ENCODE results near the gene KRT6B.
A peak's percentile ranks its signal among the peaks of the same experiment; 100 is the strongest.

GRCh38 chr12:52413782-52414345 lies 38.1 kb downstream of the KRT6B start:
- no peak for TF ChIP-seq TCF7L2 (IDR thresholded peaks at IDR 0.05; ENCODE audit: borderline replicate concordance, extremely low read depth, insufficient read depth, insufficient read length)
- TF ChIP-seq CTCF (IDR thresholded peaks at IDR 0.05 in 2 of 3, conservative IDR thresholded peaks at IDR 0.05 in 1 of 3; ENCODE audit: borderline replicate concordance in 1 of 3, insufficient read depth in 1 of 3, low read depth in 2 of 3, low read length in 2 of 3), result peak in 2 of 3 experiments; percentile 35 to 40; a peak in 3 of 6 replicates
- no peak for TF ChIP-seq ZNF274 (IDR thresholded peaks at IDR 0.05; ENCODE audit: low read depth, low read length)
- TF ChIP-seq POLR2A (IDR thresholded peaks at IDR 0.05; ENCODE audit: borderline replicate concordance, extremely low read depth, insufficient read depth, insufficient read length), result no peak
- TF ChIP-seq EZH2phosphoT487 (IDR thresholded peaks at IDR 0.05; ENCODE audit: borderline replicate concordance), result no peak
- TF ChIP-seq POLR2AphosphoS5 (IDR thresholded peaks at IDR 0.05; ENCODE audit: low read depth, low read length), result no peak
- TF ChIP-seq SIN3A (IDR thresholded peaks at IDR 0.05; ENCODE audit: low read depth), result no peak
- no peak for TF ChIP-seq EZH2 (IDR thresholded peaks at IDR 0.05)
- TF ChIP-seq RAD21 (IDR thresholded peaks at IDR 0.05; ENCODE audit: low read depth), result no peak
- TF ChIP-seq YY1 (IDR thresholded peaks at IDR 0.05; ENCODE audit: extremely low read depth, insufficient replicate concordance, low read depth, low read length), result no peak
